GM19239 (cell line): ENCODE measurements around the gene IGF2R.

Experiments
- DNase-seq: peaks from one replicate; pipeline ENCODE4 v3.0.0; 2011; ENCODE audit warnings: low spot score; ENCODE audit not compliant: insufficient read length
- FAIRE-seq: peaks from 2 replicates; lab custom pipeline; 2011; peaks lifted over from hg19 to GRCh38; lab: Jason Lieb, UNC

Gene IGF2R

DNA sequence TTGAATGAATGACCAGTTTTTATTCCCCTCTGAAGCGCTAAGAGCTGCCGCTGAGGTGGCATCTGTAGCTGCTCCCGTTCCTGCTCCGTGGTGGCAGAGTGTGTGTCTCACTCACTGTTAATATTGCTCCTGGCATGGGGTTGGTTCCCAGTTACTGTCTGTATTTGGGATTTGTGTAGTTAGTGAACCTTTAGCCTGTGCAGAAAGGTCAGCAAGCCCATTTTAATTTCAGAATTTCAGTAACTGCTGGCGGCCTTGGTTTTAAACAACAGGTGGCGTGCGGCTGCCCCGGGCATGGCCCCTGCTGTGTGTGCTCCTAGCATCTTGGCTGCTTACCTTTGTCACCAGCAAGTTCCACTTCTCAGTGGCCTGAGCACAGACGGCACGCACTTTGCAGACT, 98.7 kb downstream of the IGF2R start:
- DNase-seq (no peak), FAIRE-seq (no peak)

DNA sequence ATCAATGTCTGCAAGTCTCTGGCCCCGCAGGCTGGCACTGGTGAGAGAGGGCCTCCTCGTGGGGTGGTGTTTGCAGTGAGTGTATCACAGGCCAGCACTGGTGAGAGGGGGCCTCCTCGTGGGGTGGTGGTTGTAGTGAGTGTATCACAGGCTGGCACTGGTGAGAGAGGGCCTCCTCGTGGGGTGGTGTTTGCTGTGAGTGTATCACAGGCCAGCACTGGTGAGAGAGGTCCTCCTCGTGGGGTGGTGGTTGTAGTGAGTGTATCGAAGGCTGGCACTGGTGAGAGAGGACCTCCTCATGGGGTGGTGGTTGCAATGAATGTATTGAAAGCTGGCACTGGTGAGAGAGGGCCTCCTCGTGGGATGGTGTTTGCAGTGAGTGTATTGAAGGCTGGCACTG, 99.5 kb downstream of the IGF2R start:
- no peak for FAIRE-seq

DNA sequence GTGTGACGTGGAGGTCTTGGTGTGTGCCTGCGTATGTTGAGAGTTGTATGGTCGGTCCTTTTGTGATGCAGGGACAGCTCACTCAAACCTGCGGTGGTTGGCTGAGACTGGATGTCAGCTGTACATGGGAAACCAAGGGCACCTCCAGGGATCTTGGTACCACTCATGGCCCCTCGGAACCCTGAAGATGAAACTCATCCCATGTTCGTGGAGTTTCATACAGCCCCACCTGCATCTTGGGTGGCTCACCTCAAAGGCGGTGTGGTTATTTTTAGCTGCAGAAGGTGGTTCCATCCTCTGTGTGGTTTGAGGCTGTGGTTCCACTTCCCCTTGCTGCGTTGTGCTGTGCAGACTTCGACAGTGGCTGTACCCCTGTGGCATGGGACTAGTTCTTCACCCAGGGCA, 100.2 kb downstream of the IGF2R start:
- FAIRE-seq (peak; percentile 99), DNase-seq (peak; percentile 52)

More for the DNA sequence above, 99.5 kb downstream of the IGF2R start:
- DNase-seq = no peak

DNA sequence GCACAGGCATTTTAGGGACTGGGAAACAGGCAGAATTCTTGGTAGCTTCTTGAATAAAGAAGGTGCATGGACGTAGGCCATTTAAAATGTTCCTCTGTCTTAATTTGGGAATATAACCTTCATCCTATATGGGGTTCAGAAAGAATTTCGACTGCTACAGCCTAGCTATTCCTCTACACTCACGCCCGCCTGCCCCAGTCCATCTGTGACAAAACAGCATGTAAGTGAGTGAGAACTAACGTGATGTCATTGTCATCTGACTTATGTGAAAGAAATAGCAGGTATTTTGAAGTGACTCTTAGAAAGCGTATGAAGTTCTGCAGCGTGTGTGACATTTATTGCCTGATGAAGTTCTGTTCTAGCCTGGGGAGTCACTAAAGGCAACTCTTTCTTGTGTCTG, 100.6 kb downstream of the IGF2R start:
- DNase-seq = no peak
- no peak for FAIRE-seq

DNA sequence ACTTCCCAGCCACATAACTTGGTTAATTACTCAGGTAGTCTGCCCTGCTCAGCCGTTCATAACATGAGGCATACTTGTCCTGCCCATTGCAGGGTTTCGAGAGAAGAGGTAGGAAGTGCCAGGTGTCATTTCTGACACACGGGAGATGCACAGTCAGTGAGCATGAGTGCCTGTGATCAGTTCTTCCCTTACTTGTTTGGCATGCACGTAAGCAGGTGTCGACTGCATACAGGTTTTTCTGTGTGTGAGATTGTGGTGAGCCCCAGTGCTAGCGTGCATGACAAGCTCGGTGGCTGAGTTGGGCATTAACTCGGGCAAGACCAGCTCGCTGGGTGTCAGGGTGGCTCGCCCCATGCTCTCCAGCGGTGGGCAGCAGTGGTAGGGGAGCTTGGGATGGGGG, 101.5 kb downstream of the IGF2R start:
- DNase-seq = no peak
- no peak for FAIRE-seq

DNA sequence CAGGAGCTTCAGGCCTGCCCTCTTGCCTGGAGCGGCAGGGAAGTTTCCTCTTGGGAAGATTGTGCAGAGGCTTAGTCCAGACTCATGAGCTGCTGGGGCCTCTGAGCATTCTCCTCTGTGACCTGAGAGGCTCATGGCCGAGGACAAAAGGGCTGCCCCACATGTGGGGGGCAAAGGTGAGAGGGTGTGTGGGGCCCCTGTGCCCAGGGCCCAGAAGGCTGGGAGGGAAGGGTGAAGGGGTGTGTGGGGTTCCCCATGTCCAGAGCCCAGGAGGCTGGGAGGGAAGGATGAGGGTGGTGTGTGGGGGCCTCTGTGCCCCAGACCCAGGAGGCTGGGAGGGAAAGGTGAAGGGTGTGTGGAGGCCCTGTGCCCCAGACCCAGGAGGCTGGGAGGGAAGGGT, 101.9 kb downstream of the IGF2R start:
- no peak for FAIRE-seq
- no peak for DNase-seq

DNA sequence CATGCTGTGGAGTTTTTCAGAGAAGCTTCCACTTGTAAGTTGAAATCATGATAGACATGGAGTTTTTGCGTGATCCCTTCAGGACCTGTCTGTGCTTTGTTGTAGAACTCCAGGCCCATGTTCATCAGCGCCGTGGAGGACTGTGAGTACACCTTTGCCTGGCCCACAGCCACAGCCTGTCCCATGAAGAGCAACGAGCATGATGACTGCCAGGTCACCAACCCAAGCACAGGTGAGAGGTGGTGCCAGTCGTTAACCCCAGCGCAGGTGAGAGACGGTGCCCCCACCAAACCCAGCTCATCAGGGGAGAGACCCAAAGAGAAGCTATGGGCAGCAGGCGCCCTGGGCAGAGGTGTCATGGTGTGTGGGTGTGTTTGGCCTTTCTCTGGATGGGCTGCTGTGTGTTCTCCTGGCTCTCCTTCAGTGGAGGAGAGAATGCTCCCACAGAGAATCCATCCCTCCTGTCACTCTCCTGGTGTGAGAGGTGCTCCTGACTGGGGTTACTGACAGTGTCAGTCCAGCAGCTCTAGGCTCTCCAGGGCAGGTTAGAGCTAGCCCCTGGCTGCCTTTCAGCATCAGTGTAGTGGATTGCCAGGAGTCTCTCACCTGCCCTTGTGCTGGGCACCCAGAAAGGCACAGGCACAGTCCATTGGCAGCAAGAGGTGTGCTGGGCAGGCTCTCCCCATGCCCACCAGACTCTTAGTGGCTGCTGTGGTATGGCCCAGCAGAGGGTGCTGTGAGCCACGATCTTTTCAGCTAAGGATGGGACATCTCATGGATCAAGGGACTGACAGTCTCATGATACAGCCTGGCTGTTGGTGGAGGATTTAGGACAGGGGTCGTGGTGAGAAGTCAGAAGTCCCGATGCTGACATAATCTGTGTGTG, 103.2 kb downstream of the IGF2R start:
- FAIRE-seq = no peak
- DNase-seq = no peak

DNA sequence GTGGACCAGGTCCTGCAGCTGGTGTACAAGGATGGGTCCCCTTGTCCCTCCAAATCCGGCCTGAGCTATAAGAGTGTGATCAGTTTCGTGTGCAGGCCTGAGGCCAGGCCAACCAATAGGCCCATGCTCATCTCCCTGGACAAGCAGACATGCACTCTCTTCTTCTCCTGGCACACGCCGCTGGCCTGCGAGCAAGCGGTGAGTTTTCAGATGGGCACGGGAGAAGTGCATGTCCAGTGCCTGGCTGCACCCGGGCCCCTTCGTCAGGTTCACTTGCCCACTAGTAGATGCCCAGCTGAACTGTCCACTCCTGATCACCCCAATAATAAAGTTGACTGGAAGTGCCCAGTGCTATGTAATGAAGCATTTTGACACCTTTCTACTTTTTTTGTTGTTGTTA, 104.4 kb downstream of the IGF2R start:
- FAIRE-seq (no peak), DNase-seq (no peak)

DNA sequence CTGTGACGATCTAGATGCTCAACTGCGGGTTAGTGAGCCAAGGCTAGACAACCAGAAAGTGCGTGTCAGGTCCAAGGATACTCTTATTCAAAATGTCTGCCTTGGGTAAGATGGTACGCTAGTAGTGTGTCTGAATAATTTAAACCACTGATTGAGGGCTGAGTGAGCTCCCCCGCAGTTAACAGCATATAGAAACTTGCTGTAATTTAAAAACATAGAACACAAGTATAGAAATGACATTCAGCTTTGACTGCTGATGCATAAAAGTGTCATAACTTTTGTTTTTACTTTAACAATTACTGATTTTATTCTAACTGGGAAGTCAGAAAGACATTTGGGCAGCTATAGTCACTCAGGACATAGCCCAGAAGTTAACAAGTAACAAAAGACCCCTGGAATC, 107.1 kb downstream of the IGF2R start:
- FAIRE-seq (no peak), DNase-seq (no peak)

DNA sequence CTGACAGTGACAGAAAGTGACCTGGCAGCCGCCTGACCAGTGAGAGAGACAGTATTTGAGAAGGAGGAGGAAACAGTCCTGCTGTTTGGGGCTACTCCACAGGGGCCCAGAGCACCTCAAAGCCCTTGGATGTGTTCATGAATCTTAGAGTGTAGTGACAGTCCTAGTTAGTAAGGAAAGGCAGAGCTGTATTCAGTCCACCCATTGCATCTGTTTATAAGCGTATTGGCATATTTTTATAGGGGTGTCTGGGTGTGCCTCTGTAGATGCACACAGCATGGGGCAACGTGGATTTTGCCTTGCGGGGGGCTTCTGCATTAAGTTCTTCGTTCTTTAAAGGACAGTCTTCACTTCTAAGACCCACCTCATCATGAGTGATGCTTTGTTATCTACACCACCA, 108.1 kb downstream of the IGF2R start:
- no peak for DNase-seq
- peak; percentile 31 for FAIRE-seq

DNA sequence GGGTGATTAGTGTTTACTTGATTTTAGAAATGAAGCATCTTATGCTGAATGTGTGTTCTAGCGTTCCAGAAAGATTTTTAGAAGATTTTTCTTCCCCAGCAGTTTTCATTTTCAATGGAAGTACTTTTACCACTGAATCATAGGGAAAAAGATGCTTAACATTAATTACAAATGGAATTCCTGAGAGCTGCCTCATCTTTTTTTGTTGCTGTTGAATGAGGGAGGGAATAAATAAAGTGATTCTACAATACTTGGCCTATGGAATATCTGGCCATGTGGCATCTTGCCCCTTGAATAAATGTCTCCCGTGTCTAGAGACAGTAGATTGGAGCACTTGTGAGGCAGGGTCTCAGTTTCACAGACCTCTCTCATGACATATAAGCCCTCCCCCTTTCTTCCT, 108.6 kb downstream of the IGF2R start:
- no peak for DNase-seq
- no peak for FAIRE-seq

DNA sequence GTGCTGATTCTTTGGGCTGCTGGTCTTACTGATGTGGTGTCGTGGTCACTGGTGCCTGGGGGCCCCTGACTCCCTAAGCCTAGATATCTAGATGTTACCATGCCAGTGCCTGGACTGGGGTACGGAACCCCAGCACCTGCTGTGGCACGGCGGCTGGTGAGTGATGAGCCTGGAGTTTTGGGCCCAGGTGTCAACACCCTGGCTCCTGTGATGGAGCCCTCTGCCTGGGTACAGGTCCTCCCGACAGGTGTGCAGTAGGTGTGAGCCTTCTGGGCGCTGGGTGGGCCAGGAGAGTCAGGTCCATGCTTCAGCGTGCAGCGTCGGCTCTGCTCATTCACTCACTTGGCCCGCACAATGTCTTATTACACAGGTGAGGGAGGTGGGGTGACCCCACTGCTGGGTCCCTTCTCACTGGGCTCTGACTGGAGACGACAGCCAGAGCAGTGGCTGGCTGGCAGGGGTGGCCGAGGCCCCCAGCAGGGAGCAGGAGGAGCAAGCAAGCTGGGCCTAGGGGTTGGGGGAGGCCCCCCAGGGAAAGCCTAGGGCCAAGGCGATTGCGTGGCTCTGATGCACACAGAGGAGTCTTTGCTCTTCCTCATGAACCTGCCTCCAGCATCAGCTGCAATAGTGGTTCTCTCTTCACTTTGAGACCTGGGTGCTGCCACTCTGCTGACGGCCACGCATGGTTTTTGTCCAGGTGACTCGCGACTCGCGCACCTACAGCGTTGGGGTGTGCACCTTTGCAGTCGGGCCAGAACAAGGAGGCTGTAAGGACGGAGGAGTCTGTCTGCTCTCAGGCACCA, 110.2 kb downstream of the IGF2R start:
- DNase-seq (no peak), FAIRE-seq (no peak)

DNA sequence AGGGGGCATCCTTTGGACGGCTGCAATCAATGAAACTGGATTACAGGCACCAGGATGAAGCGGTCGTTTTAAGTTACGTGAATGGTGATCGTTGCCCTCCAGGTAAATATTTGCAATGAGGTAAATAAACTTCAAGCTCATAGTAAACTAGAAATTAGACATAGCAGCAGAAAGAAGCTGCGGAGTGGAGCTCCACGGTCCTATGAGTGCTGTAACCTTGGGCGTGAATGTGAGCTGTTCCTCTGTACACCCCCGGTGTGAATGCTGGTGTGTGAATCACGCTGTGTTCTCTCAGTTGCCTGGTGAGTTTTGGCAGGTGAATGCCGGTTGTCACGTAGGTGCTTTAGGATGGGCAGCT, 110.8 kb downstream of the IGF2R start:
- DNase-seq = no peak
- no peak for FAIRE-seq

DNA sequence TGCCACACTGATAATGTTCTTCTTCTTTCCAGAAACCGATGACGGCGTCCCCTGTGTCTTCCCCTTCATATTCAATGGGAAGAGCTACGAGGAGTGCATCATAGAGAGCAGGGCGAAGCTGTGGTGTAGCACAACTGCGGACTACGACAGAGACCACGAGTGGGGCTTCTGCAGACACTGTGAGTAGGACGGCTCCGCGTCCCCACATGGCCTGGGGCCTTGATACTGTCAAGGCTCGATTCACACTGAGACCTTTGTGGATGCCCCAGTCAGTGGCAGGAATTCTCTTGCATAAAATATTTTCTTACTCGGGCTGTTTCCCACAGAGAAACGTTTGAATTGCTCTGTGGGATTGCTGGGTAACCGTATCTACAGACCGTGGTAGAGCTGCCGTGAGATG, 111.2 kb downstream of the IGF2R start:
- DNase-seq (no peak), FAIRE-seq (no peak)

DNA sequence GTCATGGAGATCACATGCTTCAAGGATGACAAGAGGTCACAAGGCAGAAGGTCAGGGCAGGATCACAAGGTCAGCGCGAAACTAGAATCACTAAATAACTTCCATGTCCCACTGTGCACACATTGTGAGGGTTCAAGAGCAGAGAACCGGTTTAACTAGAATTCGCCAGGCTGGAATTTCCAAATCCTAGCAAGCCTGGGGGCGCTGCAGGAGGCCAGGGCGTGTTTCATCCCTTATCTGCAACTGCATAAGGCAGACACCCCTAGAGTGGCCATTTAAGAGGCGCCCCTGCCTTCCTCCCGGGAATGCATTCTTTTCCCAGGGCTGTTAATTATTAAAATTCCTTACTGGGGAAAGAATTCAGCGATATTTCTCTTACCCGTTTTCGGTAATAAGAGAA, 112.5 kb downstream of the IGF2R start:
- FAIRE-seq = no peak
- no peak for DNase-seq

DNA sequence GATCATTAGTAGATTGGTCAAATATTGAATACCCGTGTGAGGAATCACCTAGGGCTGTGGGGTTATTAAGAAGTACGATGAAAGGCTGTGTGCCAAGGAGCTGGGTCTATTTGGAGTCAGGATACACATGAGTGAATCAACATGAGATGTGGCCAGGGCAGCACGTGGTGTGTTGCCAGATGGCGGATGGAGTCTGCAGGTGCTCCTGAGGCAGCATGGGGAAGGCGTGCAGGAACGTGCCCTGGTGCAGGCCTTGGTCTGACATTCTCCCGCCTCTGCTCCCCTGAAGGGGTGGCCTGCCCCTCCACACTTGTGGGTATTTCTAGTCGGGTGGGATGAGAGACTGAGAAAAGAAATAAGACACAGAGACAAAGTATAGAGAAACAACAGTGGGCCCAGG, 113.7 kb downstream of the IGF2R start:
- FAIRE-seq (no peak), DNase-seq (no peak)

DNA sequence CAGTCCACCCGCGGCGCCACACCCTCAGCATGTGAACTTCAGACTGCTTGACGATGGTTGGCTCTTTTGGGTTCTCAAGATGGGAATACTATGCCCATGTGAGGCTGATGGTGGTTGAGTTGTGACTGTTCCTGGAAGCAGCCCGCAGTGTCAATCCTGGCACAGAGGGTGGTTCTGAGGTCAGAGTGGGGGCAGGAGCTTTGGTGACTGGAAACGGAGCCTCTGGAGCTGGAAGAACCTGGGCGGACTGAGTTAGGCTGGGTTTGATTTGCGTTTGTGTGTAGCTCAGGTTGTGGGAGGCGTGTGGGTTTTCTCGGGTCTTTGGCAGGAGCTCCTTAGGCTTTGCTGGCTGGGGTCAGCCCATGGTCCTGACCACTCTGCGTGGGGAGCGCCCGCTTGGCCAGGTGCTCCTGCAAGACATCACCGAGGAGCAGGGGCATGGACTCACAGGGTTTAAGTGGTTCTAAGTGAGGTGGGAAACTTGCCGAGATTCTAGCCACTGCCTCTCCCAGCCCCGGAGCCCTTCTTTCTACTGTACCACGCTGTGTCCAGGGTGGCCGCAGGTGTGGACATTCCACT, 115.4 kb downstream of the IGF2R start:
- DNase-seq (no peak), FAIRE-seq (no peak)

DNA sequence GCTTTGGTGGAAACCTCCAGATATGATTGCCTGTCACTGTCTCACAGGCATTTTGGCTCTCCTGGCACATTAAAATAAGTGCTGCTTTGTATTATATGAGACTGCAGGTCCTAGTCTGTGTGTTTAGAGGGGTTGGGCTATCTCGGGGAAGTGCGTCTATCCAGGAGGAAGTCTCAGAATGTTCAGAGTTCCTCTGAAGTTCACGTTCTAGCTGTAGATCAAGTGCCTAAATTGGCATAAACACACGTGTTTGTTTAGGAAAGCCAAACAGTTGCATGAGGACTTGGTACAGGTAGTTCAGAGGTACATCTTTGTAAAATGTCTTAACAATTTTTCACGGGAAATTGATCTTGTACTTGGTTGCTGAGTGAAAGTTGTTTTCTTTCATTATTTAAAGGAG, 116.3 kb downstream of the IGF2R start:
- DNase-seq = no peak
- FAIRE-seq = no peak

DNA sequence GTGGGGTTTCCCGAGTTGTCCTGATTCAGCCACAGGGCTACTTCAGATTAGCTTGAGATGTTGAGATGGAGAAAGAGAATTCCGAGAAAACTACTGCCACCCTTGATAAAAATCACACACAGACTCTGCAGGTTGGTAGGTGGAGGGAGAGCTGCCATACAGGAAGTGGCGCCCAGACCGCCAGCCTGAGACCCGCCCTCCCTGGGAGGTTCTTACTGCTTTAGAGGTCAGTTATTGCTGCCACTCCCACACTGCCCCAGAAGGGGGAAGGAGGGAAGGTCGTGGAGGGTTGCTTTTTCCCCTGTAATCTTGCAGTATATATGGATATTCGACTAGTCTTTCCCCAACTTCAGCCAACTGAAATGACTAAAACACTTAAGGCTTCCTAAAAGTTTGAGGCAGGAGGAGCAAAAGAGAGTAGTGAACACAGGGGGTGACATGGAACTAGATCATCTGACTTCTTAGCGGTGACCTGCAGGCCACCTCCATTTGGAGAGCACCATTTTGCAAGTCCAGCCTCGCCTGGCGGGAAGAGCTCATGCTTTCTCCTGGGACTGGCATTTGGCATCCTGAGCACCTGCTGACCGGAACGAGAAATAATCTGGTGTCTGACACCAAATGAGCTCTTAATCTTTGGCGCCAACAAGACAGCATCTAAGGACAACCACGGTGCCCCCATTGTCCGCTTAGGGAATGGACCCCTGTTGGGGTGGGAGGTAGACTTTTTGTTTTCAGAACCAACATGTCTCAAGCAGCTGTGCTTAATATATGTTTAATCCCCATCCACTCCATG, 117.0 kb downstream of the IGF2R start:
- DNase-seq (no peak), FAIRE-seq (no peak)

DNA sequence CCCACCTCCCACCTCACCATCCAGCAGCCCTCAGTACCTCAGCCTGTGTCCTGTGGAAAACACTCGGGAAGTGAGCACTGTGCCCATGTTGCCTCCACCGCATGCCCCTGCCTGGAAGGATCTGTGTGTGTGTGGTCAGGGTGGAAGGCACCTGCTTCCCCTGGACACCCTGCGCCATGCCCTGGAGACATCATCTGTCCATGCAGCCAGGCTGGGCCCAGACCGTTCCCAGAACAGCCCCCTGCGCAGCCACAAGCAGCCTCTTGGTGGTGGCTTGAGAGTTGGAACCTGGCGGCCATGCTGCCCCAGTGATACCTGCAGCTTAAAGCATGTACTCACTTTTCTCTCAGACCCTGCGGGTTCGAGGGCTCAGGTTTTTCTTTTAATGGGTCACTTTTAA, 117.9 kb downstream of the IGF2R start:
- FAIRE-seq (no peak), DNase-seq (no peak)
